BLaER1 (cell line): Measurements from ENCODE around the gene SPOP.

Experiments
- H3K27ac ChIP-seq: shearing (Covaris generic); formaldehyde crosslinking; 2 replicates; pipeline ENCODE4 v1.8.1; 2022
- H3K27me3 ChIP-seq: shearing (Covaris generic); formaldehyde crosslinking; 2 replicates; pipeline ENCODE4 v1.8.1; 2022
- H3K36me3 ChIP-seq: shearing (Covaris generic); formaldehyde crosslinking; 2 replicates; pipeline ENCODE4 v1.8.1; 2022
- H3K4me1 ChIP-seq: shearing (Covaris generic); formaldehyde crosslinking; 2 replicates; pipeline ENCODE4 v1.8.1; 2022
- H3K4me2 ChIP-seq: shearing (Covaris generic); formaldehyde crosslinking; 2 replicates; pipeline ENCODE4 v1.8.1; 2022
- H3K4me3 ChIP-seq: shearing (Covaris generic); formaldehyde crosslinking; 2 replicates; pipeline ENCODE4 v1.8.1; 2022
- H3K9ac ChIP-seq: shearing (Covaris generic); formaldehyde crosslinking; 2 replicates; pipeline ENCODE4 v1.8.1; 2022
- H3K9me3 ChIP-seq: shearing (Covaris generic); formaldehyde crosslinking; 2 replicates; pipeline ENCODE4 v1.8.1; 2022
- H4K20me1 ChIP-seq: shearing (Covaris generic); formaldehyde crosslinking; 2 replicates; pipeline ENCODE4 v1.8.1; 2022
- Cebpa-rat ChIP-seq: shearing (Covaris generic); IDR thresholded peaks from 2 replicates; pipeline ENCODE4 v1.8.1; 2022

Gene SPOP

GRCh38 chr17:49637050-49637449 is 40.8 kb downstream of the SPOP start:
- no peak for TF ChIP-seq Cebpa-rat

GRCh38 chr17:49635121-49635520 is 42.8 kb downstream of the SPOP start:
- Histone ChIP-seq H3K36me3 (peaks cover 23% of the 10 kb centered on the region), H3K4me2 (no peak overlapping the region), H3K9ac (no peak overlapping the region)

More at GRCh38 chr17:49637050-49637449, 40.8 kb downstream of the SPOP start:
- Histone ChIP-seq H3K27me3 (no peaks in the 10 kb centered on the region), H3K4me2 (no peak overlapping the region), H3K36me3 (peaks cover 33% of the 10 kb centered on the region), H3K4me3 (no peak overlapping the region), H3K27ac (no peak overlapping the region), H3K9ac (no peak overlapping the region), H3K9me3 (peaks cover 16% of the 10 kb centered on the region), H4K20me1 (peaks cover 75% of the 10 kb centered on the region), H3K4me1 (peaks cover 9% of the 10 kb centered on the region)

GRCh38 chr17:49634485-49634860 is 43.4 kb downstream of the SPOP start:
- peaks cover 17% of the 10 kb centered on the region; the same call in 1 of the 2 replicates for H3K36me3 ChIP-seq
- peaks cover 94% of the 10 kb centered on the region for H4K20me1 ChIP-seq
- no peak overlapping the region for H3K4me2 ChIP-seq
- H3K9ac ChIP-seq = no peak overlapping the region
- no peak overlapping the region for H3K27ac ChIP-seq
- H3K9me3 ChIP-seq = peaks cover 7% of the 10 kb centered on the region
- no peaks in the 10 kb centered on the region for H3K27me3 ChIP-seq
- peaks cover 9% of the 10 kb centered on the region for H3K4me1 ChIP-seq
- H3K4me3 ChIP-seq = no peak overlapping the region
- TF ChIP-seq Cebpa-rat = no peak

More at GRCh38 chr17:49635121-49635520, 42.8 kb downstream of the SPOP start:
- no peak for TF ChIP-seq Cebpa-rat
- Histone ChIP-seq H3K9me3 (peaks cover 11% of the 10 kb centered on the region), H3K27ac (no peak overlapping the region), H4K20me1 (peaks cover 87% of the 10 kb centered on the region), H3K4me3 (no peak overlapping the region), H3K4me1 (peaks cover 9% of the 10 kb centered on the region), H3K27me3 (no peaks in the 10 kb centered on the region)

- H3K9me3 ChIP-seq = peaks cover 4% of the 10 kb centered on the region
- H3K4me1 ChIP-seq = peaks cover 9% of the 10 kb centered on the region
- no peak overlapping the region for H3K4me2 ChIP-seq
- no peak for TF ChIP-seq Cebpa-rat
- H3K27ac ChIP-seq = no peak overlapping the region
- peaks cover 97% of the 10 kb centered on the region for H4K20me1 ChIP-seq
- no peak overlapping the region for H3K4me3 ChIP-seq
- H3K36me3 ChIP-seq = peaks cover 13% of the 10 kb centered on the region; the same call in 1 of the 2 replicates
- no peaks in the 10 kb centered on the region for H3K27me3 ChIP-seq
- no peak overlapping the region for H3K9ac ChIP-seq
Observed at GRCh38 chr17:49633762-49634484, 44.0 kb downstream of the SPOP start.

GRCh38 chr17:49633250-49633649 is 44.6 kb downstream of the SPOP start:
- no peaks in the 10 kb centered on the region for H3K27me3 ChIP-seq
- no peaks in the 10 kb centered on the region for H3K9me3 ChIP-seq
- H3K27ac ChIP-seq = no peak overlapping the region
- 0 out of 2 replicates have a peak, but pooled peaks cover 6% of the 10 kb centered on the region for H3K36me3 ChIP-seq
- no peak overlapping the region for H3K4me3 ChIP-seq
- no peak for TF ChIP-seq Cebpa-rat
- H3K4me1 ChIP-seq = peaks cover 9% of the 10 kb centered on the region
- no peak overlapping the region for H3K4me2 ChIP-seq
- H4K20me1 ChIP-seq = peaks cover 97% of the 10 kb centered on the region
- H3K9ac ChIP-seq = no peak overlapping the region

GRCh38 chr17:49632201-49632600 is 45.7 kb downstream of the SPOP start:
- Histone ChIP-seq H3K4me2 (no peak overlapping the region), H3K9me3 (no peaks in the 10 kb centered on the region), H3K36me3 (0 out of 2 replicates have a peak, but pooled peaks cover 3% of the 10 kb centered on the region), H3K4me3 (no peak overlapping the region), H4K20me1 (peaks cover 97% of the 10 kb centered on the region), H3K27ac (no peak overlapping the region), H3K27me3 (no peaks in the 10 kb centered on the region), H3K4me1 (peaks cover 9% of the 10 kb centered on the region), H3K9ac (no peak overlapping the region)
- TF ChIP-seq Cebpa-rat = no peak

GRCh38 chr17:49631496-49631895 is 46.4 kb downstream of the SPOP start:
- Histone ChIP-seq H3K36me3 (no peaks in the 10 kb centered on the region; the same call in 1 of the 2 replicates), H3K4me3 (no peak overlapping the region), H3K27me3 (no peaks in the 10 kb centered on the region), H3K27ac (no peak overlapping the region), H3K9me3 (no peaks in the 10 kb centered on the region), H4K20me1 (peaks cover 96% of the 10 kb centered on the region), H3K9ac (no peak overlapping the region), H3K4me1 (peaks cover 9% of the 10 kb centered on the region), H3K4me2 (no peak overlapping the region)
- TF ChIP-seq Cebpa-rat = no peak

- Histone ChIP-seq H4K20me1 (peaks cover 99% of the 10 kb centered on the region), H3K4me3 (no peak overlapping the region), H3K27me3 (no peaks in the 10 kb centered on the region), H3K4me1 (peaks cover 9% of the 10 kb centered on the region), H3K9ac (no peak overlapping the region), H3K4me2 (no peak overlapping the region), H3K27ac (no peak overlapping the region), H3K9me3 (no peaks in the 10 kb centered on the region), H3K36me3 (peaks cover 5% of the 10 kb centered on the region)
- TF ChIP-seq Cebpa-rat = no peak
Observed at GRCh38 chr17:49630113-49630900, 47.6 kb downstream of the SPOP start.

- Histone ChIP-seq H3K36me3 (peaks cover 11% of the 10 kb centered on the region), H3K27me3 (no peaks in the 10 kb centered on the region), H3K4me2 (no peak overlapping the region), H3K9ac (no peak overlapping the region), H3K4me3 (no peak overlapping the region), H4K20me1 (peaks cover 99% of the 10 kb centered on the region), H3K9me3 (no peaks in the 10 kb centered on the region), H3K27ac (no peak overlapping the region), H3K4me1 (peaks cover 9% of the 10 kb centered on the region)
- TF ChIP-seq Cebpa-rat = no peak
Observed at GRCh38 chr17:49629447-49629846, 48.5 kb downstream of the SPOP start.

- Histone ChIP-seq H4K20me1 (peaks cover 88% of the 10 kb centered on the region), H3K4me3 (no peak overlapping the region), H3K9ac (no peak overlapping the region), H3K36me3 (peaks cover 54% of the 10 kb centered on the region), H3K27ac (no peak overlapping the region), H3K4me2 (no peak overlapping the region), H3K4me1 (no peaks in the 10 kb centered on the region), H3K27me3 (no peaks in the 10 kb centered on the region), H3K9me3 (no peaks in the 10 kb centered on the region)
- TF ChIP-seq Cebpa-rat = no peak
Observed at GRCh38 chr17:49624896-49625295, 53.0 kb downstream of the SPOP start.
